Measurements from ENCODE around the gene ATG14. TPM values are rescaled to one million over a fixed set of nuclear protein-coding genes. Genes with fewer than 3 reads are reported as not detected.

ATG14 gene
- total and polyA plus RNA-seq, 2 of the 13 experiments (the other 11 are each of a cell fraction or from before 2014, with no cell fraction given): 7.2 to 9.1 TPM

DNA sequence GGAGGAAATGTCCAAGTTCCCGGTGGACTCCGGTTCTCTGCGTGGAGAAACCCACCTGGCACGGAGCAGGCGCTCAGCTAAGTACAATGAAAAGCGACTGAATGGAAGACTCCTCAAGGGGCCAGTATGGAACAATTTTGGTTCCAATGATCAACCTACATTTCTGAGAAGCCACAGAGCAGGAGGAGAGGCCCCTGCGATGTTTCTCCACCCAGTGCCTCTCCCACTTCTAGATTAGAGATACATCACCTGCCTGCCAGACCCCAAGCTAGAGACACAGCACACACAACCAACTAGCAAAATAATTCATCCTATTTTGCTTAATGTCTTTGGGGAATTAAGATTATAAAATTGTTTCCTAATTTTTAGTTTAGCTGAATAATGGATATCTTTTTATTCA is 38.8 kb downstream of the ATG14 start:
- in situ Hi-C loops (cut with HindIII; ENCODE audit: extremely low pct_ligation_motif_present, low pct_unique_long_range_greater_than_20kb) (no loop called here), intact Hi-C loops (cut with micrococcal nuclease; ENCODE audit: unreplicated experiment) (no loop called here)
- Histone ChIP-seq H3K4me3 (replicated peaks in 1 of 3; ENCODE audit: insufficient read depth in 1 of 3, low read depth in 2 of 3, low read length in 3 of 3) (no peak overlapping the region), H3K27ac (ENCODE audit: extremely low read length, insufficient read depth, low read length) (no peak overlapping the region), H3K79me2 (ENCODE audit: insufficient read depth, low read length) (no peaks in the 10 kb centered on the region), H4K20me1 (ENCODE audit: insufficient read depth, low read length) (no peaks in the 10 kb centered on the region), H3K4me1 (ENCODE audit: insufficient read depth, low read length) (no peaks in the 10 kb centered on the region), H3K9ac (ENCODE audit: insufficient read depth, low read depth, low read length) (no peak overlapping the region), H3K36me3 (replicated peaks in 1 of 2; ENCODE audit: control insufficient read depth in 1 of 2, insufficient read depth in 2 of 2, low read length in 2 of 2) (peaks cover 5 to 25% of the 10 kb centered on the region in 2 experiments), H2AFZ (ENCODE audit: low read length) (no peak overlapping the region), H3K4me2 (ENCODE audit: low read depth, low read length) (no peak overlapping the region), H3K27me3 (ENCODE audit: control insufficient read depth in 1 of 2, insufficient read depth in 2 of 2, low read length in 2 of 2) (no peaks in the 10 kb centered on the region), H3K9me3 (ENCODE audit: low read length) (no peaks in the 10 kb centered on the region)
- POLR2A ChIA-PET: no interaction called here
- BruUV-seq (replicated peaks): no TSS peak
- FAIRE-seq (no peak), DNase-seq (ENCODE audit: low spot score) (no peak), ATAC-seq (no peak)
- 97% methylated on average over 6 of the region's 7 CpGs for WGBS (ENCODE audit: low lambda C conversion rate)
- CTCF ChIA-PET (ENCODE audit: low intra/inter-chr PET ratio, low total read pairs): no interaction called here
- TF ChIP-seq, protein P1, sequence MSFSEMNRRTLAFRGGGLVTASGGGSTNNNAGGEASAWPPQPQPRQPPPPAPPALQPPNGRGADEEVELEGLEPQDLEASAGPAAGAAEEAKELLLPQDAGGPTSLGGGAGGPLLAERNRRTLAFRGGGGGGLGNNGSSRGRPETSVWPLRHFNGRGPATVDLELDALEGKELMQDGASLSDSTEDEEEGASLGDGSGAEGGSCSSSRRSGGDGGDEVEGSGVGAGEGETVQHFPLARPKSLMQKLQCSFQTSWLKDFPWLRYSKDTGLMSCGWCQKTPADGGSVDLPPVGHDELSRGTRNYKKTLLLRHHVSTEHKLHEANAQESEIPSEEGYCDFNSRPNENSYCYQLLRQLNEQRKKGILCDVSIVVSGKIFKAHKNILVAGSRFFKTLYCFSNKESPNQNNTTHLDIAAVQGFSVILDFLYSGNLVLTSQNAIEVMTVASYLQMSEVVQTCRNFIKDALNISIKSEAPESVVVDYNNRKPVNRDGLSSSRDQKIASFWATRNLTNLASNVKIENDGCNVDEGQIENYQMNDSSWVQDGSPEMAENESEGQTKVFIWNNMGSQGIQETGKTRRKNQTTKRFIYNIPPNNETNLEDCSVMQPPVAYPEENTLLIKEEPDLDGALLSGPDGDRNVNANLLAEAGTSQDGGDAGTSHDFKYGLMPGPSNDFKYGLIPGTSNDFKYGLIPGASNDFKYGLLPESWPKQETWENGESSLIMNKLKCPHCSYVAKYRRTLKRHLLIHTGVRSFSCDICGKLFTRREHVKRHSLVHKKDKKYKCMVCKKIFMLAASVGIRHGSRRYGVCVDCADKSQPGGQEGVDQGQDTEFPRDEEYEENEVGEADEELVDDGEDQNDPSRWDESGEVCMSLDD (CRISPR knock-in tag; IDR thresholded peaks at IDR 0.05; ENCODE audit: borderline replicate concordance): no peak
- TF ChIP-seq, protein P2, sequence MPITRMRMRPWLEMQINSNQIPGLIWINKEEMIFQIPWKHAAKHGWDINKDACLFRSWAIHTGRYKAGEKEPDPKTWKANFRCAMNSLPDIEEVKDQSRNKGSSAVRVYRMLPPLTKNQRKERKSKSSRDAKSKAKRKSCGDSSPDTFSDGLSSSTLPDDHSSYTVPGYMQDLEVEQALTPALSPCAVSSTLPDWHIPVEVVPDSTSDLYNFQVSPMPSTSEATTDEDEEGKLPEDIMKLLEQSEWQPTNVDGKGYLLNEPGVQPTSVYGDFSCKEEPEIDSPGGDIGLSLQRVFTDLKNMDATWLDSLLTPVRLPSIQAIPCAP (CRISPR knock-in tag; IDR thresholded peaks at IDR 0.05; ENCODE audit: low read depth): no peak
- TF ChIP-seq SAP130 (CRISPR knock-in tag; IDR thresholded peaks at IDR 0.05; ENCODE audit: low read depth) (no peak), CHD4 (IDR thresholded peaks at IDR 0.05; ENCODE audit: borderline replicate concordance, low read length) (no peak), ZNF773 (CRISPR knock-in tag; IDR thresholded peaks at IDR 0.05; ENCODE audit: borderline replicate concordance) (no peak), ZNF605 (CRISPR knock-in tag; IDR thresholded peaks at IDR 0.05) (no peak), ZNF792 (CRISPR knock-in tag; IDR thresholded peaks at IDR 0.05) (no peak), POGZ (CRISPR knock-in tag; IDR thresholded peaks at IDR 0.05) (no peak), ZSCAN25 (CRISPR knock-in tag; IDR thresholded peaks at IDR 0.05) (no peak), ZNF234 (CRISPR knock-in tag; conservative IDR thresholded peaks at IDR 0.05) (no peak)
- TF ChIP-seq, protein P3, sequence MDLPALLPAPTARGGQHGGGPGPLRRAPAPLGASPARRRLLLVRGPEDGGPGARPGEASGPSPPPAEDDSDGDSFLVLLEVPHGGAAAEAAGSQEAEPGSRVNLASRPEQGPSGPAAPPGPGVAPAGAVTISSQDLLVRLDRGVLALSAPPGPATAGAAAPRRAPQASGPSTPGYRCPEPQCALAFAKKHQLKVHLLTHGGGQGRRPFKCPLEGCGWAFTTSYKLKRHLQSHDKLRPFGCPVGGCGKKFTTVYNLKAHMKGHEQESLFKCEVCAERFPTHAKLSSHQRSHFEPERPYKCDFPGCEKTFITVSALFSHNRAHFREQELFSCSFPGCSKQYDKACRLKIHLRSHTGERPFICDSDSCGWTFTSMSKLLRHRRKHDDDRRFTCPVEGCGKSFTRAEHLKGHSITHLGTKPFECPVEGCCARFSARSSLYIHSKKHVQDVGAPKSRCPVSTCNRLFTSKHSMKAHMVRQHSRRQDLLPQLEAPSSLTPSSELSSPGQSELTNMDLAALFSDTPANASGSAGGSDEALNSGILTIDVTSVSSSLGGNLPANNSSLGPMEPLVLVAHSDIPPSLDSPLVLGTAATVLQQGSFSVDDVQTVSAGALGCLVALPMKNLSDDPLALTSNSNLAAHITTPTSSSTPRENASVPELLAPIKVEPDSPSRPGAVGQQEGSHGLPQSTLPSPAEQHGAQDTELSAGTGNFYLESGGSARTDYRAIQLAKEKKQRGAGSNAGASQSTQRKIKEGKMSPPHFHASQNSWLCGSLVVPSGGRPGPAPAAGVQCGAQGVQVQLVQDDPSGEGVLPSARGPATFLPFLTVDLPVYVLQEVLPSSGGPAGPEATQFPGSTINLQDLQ (CRISPR knock-in tag; IDR thresholded peaks at IDR 0.05): no peak
- TF ChIP-seq, protein P4, sequence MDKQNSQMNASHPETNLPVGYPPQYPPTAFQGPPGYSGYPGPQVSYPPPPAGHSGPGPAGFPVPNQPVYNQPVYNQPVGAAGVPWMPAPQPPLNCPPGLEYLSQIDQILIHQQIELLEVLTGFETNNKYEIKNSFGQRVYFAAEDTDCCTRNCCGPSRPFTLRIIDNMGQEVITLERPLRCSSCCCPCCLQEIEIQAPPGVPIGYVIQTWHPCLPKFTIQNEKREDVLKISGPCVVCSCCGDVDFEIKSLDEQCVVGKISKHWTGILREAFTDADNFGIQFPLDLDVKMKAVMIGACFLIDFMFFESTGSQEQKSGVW (CRISPR knock-in tag; IDR thresholded peaks at IDR 0.05; ENCODE audit: borderline replicate concordance): no peak
- TF ChIP-seq, protein P5, sequence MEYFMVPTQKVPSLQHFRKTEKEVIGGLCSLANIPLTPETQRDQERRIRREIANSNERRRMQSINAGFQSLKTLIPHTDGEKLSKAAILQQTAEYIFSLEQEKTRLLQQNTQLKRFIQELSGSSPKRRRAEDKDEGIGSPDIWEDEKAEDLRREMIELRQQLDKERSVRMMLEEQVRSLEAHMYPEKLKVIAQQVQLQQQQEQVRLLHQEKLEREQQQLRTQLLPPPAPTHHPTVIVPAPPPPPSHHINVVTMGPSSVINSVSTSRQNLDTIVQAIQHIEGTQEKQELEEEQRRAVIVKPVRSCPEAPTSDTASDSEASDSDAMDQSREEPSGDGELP (IDR thresholded peaks at IDR 0.05; ENCODE audit: borderline replicate concordance, low read depth): no peak
- TF ChIP-seq, protein P6, sequence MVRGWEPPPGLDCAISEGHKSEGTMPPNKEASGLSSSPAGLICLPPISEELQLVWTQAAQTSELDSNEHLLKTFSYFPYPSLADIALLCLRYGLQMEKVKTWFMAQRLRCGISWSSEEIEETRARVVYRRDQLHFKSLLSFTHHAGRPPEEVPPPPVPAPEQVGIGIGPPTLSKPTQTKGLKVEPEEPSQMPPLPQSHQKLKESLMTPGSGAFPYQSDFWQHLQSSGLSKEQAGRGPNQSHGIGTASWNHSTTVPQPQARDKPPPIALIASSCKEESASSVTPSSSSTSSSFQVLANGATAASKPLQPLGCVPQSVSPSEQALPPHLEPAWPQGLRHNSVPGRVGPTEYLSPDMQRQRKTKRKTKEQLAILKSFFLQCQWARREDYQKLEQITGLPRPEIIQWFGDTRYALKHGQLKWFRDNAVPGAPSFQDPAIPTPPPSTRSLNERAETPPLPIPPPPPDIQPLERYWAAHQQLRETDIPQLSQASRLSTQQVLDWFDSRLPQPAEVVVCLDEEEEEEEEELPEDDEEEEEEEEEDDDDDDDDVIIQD (CRISPR knock-in tag; IDR thresholded peaks at IDR 0.05; ENCODE audit: low read depth): no peak
- TF ChIP-seq, protein P7, sequence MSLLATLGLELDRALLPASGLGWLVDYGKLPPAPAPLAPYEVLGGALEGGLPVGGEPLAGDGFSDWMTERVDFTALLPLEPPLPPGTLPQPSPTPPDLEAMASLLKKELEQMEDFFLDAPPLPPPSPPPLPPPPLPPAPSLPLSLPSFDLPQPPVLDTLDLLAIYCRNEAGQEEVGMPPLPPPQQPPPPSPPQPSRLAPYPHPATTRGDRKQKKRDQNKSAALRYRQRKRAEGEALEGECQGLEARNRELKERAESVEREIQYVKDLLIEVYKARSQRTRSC (CRISPR knock-in tag; IDR thresholded peaks at IDR 0.05; ENCODE audit: low read depth): no peak

Measured in HepG2 (cell line).